NCI-H2081 treated with DMSO at 0.1 percent for 48 hours (cell line): ENCODE results near the gene TERB1.
A peak's percentile ranks its signal among the peaks of the same experiment; 100 is the strongest.
"Not testable (repeated sequence)": the region's sequence is repeated elsewhere in the genome, so short reads cannot be mapped to it uniquely, and the experiment has no call there.

Source experiments
- DNase-seq: peaks from one replicate; lab custom pipeline; 2025; lab: John Stamatoyannopoulos, UW

The TERB1 gene

GRCh38 chr16:66830422-66831404, 29.3 kb upstream of the TERB1 start, which contains the start of gene NAE1:
TSS of gene NAE1 (minus strand) at chr16:66830976. CDS start at chr16:66830899, 77 bp downstream.
- peak; percentile 27 for DNase-seq

GRCh38 chr16:66824006-66824405, 22.6 kb upstream of the TERB1 start:
- DNase-seq, result no peak

- no peak for DNase-seq
Observed at GRCh38 chr16:66814734-66815133, 13.3 kb upstream of the TERB1 start.

- no peak for DNase-seq
Observed at GRCh38 chr16:66811043-66811442, 9.7 kb upstream of the TERB1 start.

DNA sequence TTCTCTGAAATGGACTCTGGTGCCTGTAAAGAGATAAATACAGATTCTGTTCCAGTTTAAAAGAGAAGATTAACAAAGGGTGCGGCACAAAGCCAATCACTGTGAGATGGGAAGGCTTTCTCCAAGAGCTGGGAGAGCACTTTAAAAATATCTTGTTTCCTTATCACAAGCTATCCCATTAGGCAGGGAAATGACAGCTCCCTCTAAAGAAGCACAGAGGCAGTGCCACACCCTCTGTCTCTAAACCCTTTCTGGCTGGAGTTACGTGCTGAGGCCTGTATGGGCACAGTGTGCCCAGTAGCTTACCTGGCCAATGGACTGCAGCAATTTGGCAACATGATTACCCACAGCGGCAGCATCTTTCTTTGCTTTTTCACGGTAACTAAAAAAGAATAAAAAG, 9.0 kb upstream of the TERB1 start:
- DNase-seq, result no peak

- no peak for DNase-seq
Observed at GRCh38 chr16:66809765-66810164, 8.4 kb upstream of the TERB1 start.

DNA sequence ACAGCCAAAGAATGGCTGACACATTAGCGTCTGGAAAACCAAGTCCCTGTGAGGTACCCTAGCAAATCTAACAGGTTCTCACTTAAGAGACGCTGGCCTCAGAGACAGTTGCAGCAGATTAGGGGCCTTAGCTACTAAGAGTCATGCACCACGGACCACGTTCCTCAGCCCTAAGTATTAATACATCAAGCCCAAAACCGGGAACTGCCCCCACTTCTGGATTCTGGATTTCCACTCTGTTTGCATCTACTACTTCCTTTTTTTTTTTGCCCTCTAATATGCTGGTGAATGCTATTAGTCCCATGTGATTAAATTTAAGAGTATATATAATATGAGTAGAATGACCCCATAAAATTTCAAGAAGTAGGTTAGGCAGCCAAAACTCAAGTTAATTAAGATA, 775 bp upstream of the TERB1 start:
- no peak for DNase-seq

- no peak for DNase-seq
Observed at GRCh38 chr16:66800856-66801255, 528 bp downstream of the TERB1 start.

- no peak for DNase-seq
Observed at GRCh38 chr16:66798161-66798560, 3.2 kb downstream of the TERB1 start.

DNA sequence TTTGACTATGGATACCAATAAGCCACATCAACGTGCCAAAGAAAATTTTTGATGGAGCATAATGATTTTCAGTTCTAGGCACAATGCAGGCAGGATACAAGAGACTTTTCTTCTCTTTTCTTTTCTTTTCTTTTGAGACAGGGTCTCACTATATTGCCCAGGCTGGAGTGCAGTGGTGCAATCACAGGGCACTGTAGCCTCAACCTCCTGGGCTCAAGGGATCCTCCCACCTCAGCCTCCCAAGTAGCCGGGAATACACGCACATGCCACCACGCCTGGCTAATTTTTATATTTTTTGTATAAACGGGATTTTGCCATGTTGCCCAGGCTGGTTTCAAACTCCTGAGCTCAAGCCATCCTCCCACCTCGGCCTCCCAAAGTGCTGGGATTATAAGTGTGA, 7.4 kb downstream of the TERB1 start:
- not testable (repeated sequence) for DNase-seq

DNA sequence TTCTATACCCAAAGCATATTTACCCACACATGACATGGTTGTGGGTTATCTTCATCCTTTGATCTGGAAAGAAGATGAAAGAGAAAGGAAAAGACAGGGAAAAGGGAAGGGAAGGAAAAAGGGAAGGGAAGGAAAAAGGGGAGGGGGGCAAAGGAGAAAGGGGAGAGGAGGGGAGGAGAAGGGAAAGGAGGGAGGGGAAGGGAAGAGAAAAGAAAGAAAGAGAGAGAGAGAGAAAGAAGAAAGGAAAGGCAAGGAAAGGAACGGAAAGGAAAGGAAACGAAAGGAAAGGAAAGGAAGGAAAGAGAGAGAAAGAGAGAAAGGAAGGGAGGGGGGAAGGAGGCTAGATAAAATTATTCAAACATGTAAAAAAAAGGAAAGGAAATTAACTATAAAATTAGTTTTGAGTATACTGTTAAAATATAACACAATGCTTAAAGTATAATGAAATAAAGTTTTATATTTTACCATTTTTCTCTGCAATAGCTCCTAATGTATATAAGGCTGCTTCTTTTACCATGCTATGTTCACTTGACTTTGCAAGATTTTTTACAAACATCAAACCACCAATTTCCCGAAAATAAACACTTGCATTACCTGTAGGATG, 11.2 kb downstream of the TERB1 start:
- no peak for DNase-seq

GRCh38 chr16:66787427-66787826, 14.0 kb downstream of the TERB1 start:
- DNase-seq, result no peak

- no peak for DNase-seq
Observed at GRCh38 chr16:66786551-66786950, 14.8 kb downstream of the TERB1 start.

- no peak for DNase-seq
Observed at GRCh38 chr16:66776457-66776856, 24.9 kb downstream of the TERB1 start.

DNA sequence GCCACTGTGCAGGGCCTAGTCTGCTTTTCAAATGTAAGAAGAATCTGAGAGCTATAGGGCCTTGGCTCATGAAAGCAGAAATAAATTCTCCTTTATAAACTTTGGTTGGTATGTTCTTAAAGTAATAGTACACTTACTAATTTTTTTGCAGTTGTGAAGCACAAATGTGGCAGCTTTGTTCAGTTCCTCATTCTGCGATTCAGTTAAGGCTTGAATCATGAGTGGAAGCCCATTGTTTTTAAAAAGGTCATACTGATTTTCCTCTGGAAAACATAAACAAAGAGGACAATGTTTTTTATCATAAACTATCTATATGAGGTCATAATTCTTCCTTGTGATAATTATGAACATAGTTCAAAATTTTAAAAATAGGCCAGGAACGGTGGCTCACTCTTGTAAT, 26.4 kb downstream of the TERB1 start:
- no peak for DNase-seq

- no peak for DNase-seq
Observed at GRCh38 chr16:66758086-66758485, 43.3 kb downstream of the TERB1 start.

GRCh38 chr16:66754819-66755218, 46.6 kb downstream of the TERB1 start:
- DNase-seq, result no peak

DNA sequence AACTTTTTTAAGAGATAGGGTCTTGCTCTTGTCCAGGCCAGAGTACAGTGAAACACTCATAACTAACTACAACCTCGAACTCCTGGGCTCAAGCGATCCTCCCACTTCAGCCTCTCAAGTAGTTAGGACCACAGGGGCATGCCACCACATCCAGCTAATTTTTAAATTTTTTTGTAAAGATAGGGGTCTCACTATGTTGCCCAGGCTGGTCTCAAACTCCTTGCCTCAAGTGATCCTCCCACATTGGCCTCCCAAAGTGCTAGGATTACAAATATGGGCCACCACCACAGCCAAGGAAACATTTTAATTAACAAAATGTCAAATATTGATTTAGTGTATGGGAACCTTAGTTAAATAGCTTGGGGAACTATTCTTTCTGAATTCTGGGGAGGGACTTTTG, 47.2 kb downstream of the TERB1 start:
- DNase-seq, result no peak

GRCh38 chr16:66752958-66753357, 48.4 kb downstream of the TERB1 start:
- DNase-seq, result no peak

- no peak for DNase-seq
Observed at GRCh38 chr16:66752379-66752778, 49.0 kb downstream of the TERB1 start.

GRCh38 chr16:66751992-66752322, 49.4 kb downstream of the TERB1 start:
- no peak for DNase-seq

- DNase-seq, result no peak
Observed at GRCh38 chr16:66751303-66751991, 49.9 kb downstream of the TERB1 start, which contains the start of gene DYNC1LI2. TSS of gene DYNC1LI2 (minus strand) at chr16:66751609. CDS start at chr16:66751591, 18 bp downstream.

GRCh38 chr16:66751053-66751302, 50.4 kb downstream of the TERB1 start:
- no peak for DNase-seq
